ENCODE data around the gene COL13A1. TPM values are rescaled to one million over a fixed set of nuclear protein-coding genes. Genes with fewer than 3 reads are reported as not detected.
A peak's percentile ranks its signal among the peaks of the same experiment; 100 is the strongest.

COL13A1 gene
- total and polyA plus RNA-seq, 2 of the 8 experiments (the other 6 are each of a cell fraction or from before 2014, with no cell fraction given) = 2.6 to 5.2 TPM

DNA sequence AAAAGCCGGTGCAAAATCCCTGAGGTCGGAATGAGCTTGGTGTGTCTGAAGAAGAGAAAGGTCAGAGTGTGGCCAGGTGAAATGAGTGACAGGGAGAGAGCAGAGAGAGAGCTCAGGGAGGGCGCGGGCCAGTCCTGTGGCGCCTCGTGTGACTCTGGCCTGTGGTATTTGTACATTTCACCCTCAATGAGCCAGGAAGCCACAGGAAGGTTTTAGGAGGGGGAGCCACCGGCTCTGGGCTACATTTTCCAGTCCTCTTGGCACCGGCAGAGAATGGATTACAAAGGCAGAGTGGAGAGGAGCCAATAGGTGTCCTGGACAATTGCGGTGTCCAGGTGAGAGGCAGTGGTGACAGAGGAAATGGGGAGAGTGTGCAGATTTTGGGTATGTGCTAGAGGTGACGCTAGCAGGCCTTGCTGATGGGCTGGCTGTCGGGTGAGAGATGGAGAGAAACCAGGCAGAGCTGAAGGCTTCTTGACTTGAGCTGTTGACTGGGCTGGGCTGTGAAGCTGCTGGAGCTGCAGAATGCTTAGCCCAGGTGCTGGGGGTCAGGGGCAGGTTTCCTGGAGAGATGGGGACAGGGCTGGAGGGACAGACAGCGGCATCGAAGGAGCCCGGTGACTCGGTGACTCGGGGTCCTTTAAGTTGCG, 38.1 kb downstream of the COL13A1 start:
- H4K20me1 ChIP-seq (replicated peaks in 1 of 2; ENCODE audit: control insufficient read depth in 1 of 2, insufficient read depth in 2 of 2, low read length in 2 of 2) = no peaks in the 10 kb centered on the region
- no peak overlapping the region for H3K14ac ChIP-seq (ENCODE audit: insufficient read length)
- no peaks in the 10 kb centered on the region for H3K36me3 ChIP-seq (ENCODE audit: control insufficient read depth in 2 of 4, insufficient read depth in 4 of 4, low read length in 3 of 4)
- CTCF ChIA-PET (ENCODE audit: partially characterized antibody) = interaction anchor here (0.8 to 12.8 kb wide), 17 partner anchors 16 to 118 kb away, joined by 3 to 128 read pairs (median 6); no protein-coding TSS in a partner anchor
- peak overlapping the region; percentile 17; the same call in 1 of the 2 replicates for H2AK5ac ChIP-seq (ENCODE audit: low read depth, low read length)
- H2BK5ac ChIP-seq (ENCODE audit: low read depth, low read length) = peak overlapping the region; percentile 60; the same call in 1 of the 2 replicates
- H2BK15ac ChIP-seq (ENCODE audit: low read length) = peak overlapping the region; percentile 95
- no peak overlapping the region for H3K27ac ChIP-seq (ENCODE audit: low read depth, low read length)
- no peaks in the 10 kb centered on the region for H3K9me3 ChIP-seq (ENCODE audit: insufficient read depth in 2 of 2, low read depth in 1 of 2, low read length in 1 of 2)
- no peak overlapping the region for H2BK120ac ChIP-seq (replicated peaks; ENCODE audit: low read depth, low read length)
- no peak overlapping the region for H3K56ac ChIP-seq (replicated peaks; ENCODE audit: insufficient read length, low read depth, low read length)
- peak overlapping the region; percentile 90 for H2BK12ac ChIP-seq (ENCODE audit: low read depth, low read length)
- no peak overlapping the region for H3K4me3 ChIP-seq (ENCODE audit: extremely low read depth in 1 of 4, insufficient read depth in 2 of 4, low read depth in 3 of 4, low read length in 4 of 4)
- H3K23ac ChIP-seq (ENCODE audit: insufficient read length) = no peak overlapping the region
- POLR2A ChIA-PET (ENCODE audit: partially characterized antibody) = interaction anchor here (0.9 kb wide), 1 partner anchor 28 kb away, joined by 3 read pairs; no protein-coding TSS in a partner anchor
- H4K8ac ChIP-seq (ENCODE audit: extremely low read depth, insufficient read depth, low read length) = no peak overlapping the region; the same call in 1 of the 2 replicates
- WGBS, 2 experiments (ENCODE audit: extremely low coverage in 1 of 2, insufficient coverage in 1 of 2, insufficient read length in 1 of 2, insufficient replicate concordance in 2 of 2, low coverage in 1 of 2, low lambda C conversion rate in 2 of 2, missing lambda C conversion rate in 1 of 2) = 77% methylated on average over 15 of the region's 17 CpGs; no CpG with 5 or more reads in 1 of the 2 experiments
- FAIRE-seq = no peak
- H3K23me2 ChIP-seq (ENCODE audit: low read depth, low read length) = no peaks in the 10 kb centered on the region
- H4K91ac ChIP-seq (replicated peaks; ENCODE audit: insufficient read length, low read length) = peak overlapping the region; percentile 8
- peaks cover 8 to 31% (median 21%) of the 10 kb centered on the region in 4 experiments for H3K4me1 ChIP-seq (replicated peaks in 1 of 4; ENCODE audit: control insufficient read depth in 3 of 4, insufficient read depth in 4 of 4, low read length in 3 of 4)
- no peak overlapping the region for H4K5ac ChIP-seq (ENCODE audit: insufficient read length, low read depth, low read length)
- peak overlapping the region; percentile 75; the same call in 1 of the 2 replicates for H2BK20ac ChIP-seq (ENCODE audit: low read length)
- no peak for DNase-seq (ENCODE audit: low read depth in 1 of 2, low spot score in 2 of 2)
- no peak overlapping the region for H2AFZ ChIP-seq (ENCODE audit: low read length)
- H3K27me3 ChIP-seq (replicated peaks in 1 of 4; ENCODE audit: control insufficient read depth in 3 of 4, extremely low read depth in 1 of 4, insufficient read depth in 3 of 4, low read length in 3 of 4) = peaks cover 0 to 2% (median 0%) of the 10 kb centered on the region in 4 experiments; a peak in 1 of 7 replicates
- no peak overlapping the region for H3K4ac ChIP-seq (replicated peaks; ENCODE audit: insufficient read length, low read depth, low read length)
- H3K18ac ChIP-seq (ENCODE audit: extremely low read depth, low read length) = peak overlapping the region; percentile 68; the same call in 1 of the 2 replicates
- H3K79me2 ChIP-seq (ENCODE audit: control insufficient read depth in 1 of 2, insufficient read depth in 2 of 2, low read length in 2 of 2) = no peaks in the 10 kb centered on the region
- no peak overlapping the region for H3K9ac ChIP-seq (replicated peaks in 1 of 4; ENCODE audit: extremely low read depth in 1 of 4, low read depth in 3 of 4, low read length in 3 of 4)
- H3K4me2 ChIP-seq (ENCODE audit: insufficient read depth in 1 of 2, low read depth in 2 of 2, low read length in 2 of 2) = no peak overlapping the region
- peaks cover 2% of the 10 kb centered on the region for H3K79me1 ChIP-seq (ENCODE audit: low read depth, low read length)
- TF ChIP-seq TCF12 (IDR thresholded peaks at IDR 0.05; ENCODE audit: low read depth, low read length) (no peak), NANOG (IDR thresholded peaks at IDR 0.05; ENCODE audit: insufficient read depth, low read depth, low read length, poor library complexity, severe bottlenecking) (no peak), CHD1 (IDR thresholded peaks at IDR 0.05; ENCODE audit: low read depth, low read length) (no peak), BRCA1 (IDR thresholded peaks at IDR 0.05; ENCODE audit: low read depth, low read length) (no peak), SAP30 (IDR thresholded peaks at IDR 0.05; ENCODE audit: insufficient read depth, insufficient replicate concordance, low read length) (no peak), SIRT6 (IDR thresholded peaks at IDR 0.05; ENCODE audit: low read length) (no peak)
- TF ChIP-seq, protein P1, sequence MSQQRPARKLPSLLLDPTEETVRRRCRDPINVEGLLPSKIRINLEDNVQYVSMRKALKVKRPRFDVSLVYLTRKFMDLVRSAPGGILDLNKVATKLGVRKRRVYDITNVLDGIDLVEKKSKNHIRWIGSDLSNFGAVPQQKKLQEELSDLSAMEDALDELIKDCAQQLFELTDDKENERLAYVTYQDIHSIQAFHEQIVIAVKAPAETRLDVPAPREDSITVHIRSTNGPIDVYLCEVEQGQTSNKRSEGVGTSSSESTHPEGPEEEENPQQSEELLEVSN (IDR thresholded peaks at IDR 0.05) = no peak
- TF ChIP-seq, protein P2, sequence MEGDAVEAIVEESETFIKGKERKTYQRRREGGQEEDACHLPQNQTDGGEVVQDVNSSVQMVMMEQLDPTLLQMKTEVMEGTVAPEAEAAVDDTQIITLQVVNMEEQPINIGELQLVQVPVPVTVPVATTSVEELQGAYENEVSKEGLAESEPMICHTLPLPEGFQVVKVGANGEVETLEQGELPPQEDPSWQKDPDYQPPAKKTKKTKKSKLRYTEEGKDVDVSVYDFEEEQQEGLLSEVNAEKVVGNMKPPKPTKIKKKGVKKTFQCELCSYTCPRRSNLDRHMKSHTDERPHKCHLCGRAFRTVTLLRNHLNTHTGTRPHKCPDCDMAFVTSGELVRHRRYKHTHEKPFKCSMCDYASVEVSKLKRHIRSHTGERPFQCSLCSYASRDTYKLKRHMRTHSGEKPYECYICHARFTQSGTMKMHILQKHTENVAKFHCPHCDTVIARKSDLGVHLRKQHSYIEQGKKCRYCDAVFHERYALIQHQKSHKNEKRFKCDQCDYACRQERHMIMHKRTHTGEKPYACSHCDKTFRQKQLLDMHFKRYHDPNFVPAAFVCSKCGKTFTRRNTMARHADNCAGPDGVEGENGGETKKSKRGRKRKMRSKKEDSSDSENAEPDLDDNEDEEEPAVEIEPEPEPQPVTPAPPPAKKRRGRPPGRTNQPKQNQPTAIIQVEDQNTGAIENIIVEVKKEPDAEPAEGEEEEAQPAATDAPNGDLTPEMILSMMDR (IDR thresholded peaks at IDR 0.05; ENCODE audit: control extremely low read depth in 1 of 3, insufficient read depth in 1 of 3, low read depth in 1 of 3, low read length in 3 of 3) = no peak

All from H1 (cell line).